Measurements from ENCODE around the gene MFN2.

MFN2 gene

DNA sequence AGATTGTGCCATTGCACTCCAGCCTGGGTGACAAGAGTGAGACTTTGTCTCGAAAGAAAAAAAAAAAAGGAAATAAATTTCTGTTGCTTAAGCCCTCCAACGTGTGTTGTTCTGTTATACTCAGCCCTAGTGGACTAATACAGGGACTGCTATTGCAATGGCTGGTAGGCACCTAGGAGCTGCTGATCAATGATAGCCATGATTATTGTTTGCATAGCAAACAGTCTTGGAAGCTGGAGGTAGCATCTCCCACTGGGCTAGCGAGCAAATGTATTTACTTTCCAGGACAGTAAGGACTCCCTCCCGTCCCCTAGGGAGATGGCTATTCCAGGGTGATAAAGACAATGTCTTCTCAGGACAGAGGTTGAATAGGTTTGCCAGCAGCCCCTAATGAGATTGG is 69.4 kb downstream of the MFN2 start:
- DNase-seq (ENCODE audit: low spot score) = no peak

DNA sequence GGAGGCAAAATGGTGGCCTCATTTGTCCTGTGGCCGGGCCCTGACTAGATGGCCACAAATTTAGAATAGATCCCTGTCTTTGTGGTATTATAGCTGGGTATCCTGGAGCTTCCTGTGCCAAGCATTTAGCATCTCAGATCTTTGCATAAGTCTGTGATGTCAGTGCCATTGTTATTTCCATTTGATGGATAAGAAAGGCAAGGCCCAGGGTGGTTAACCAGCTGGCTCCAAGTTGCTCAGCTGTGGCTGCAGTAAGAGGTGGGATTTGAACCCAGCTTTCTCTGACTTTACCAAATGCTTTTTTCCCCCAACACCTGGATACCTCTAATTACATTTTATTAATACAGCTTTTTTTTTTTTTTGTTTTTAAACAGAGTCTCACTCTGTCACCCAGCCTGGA is 71.1 kb downstream of the MFN2 start:
- no peak for DNase-seq (ENCODE audit: low spot score)

DNA sequence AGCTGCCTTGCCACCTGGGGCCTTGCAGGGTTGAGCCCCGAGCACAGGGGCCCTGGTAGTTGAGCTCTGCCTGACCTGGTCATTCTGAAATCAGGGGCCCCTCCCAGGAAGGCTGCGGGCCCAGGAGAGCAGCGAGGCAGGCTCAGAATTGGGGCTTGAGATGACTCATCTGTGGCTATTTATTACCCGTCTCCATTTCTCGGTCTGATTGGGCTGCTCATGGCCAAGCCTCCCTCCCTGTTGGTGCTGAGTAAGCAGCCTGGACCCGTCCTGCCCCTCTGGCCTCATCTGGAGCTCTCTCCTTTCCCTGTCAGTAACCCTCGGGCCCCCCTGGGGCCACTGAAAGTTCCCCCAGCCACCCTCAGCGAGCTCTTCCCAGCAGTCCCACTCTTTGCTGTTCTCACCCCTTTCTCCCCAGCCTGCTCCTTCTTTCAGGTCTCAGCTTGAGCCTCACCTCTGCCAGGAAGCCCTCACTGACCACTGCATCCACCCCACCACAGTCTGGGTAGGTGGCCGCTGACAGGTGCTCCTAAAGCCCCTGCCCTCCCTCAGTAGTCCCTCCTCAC is 71.8 kb downstream of the MFN2 start:
- no peak for DNase-seq (ENCODE audit: low spot score)

DNA sequence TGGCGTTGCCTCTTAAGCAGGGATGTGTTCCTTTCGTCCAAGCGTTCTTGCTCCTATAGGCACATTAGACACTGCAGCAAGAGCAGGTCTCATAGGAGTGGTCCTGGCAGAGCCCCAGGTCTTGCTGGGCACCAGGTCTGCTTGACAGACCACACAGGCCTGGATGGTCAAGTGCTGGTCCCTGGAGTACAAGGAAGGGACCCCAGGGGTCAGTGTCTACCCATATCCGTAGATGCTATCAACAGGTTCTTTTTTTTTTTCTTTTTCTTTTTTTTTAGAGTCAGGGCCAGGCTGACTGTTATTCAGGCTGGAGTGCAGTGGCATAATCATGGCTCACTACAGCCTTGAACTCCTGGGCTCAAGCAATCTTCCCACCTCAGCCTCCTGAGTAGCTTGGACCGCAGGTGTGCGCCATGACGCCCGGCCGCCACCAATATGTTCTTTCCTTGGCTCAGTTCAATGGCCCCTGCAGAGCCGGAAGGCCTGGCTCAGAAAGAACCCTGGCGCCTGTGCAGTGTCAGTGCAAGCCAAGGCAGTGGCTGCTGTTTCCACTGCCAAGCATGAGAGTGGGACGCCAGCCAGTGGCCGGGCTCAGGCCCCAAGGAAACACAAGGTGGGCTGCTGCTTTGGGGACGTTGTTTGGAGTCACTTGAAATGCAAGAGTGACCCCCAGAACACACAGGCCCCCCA is 72.9 kb downstream of the MFN2 start:
- no peak for DNase-seq (ENCODE audit: low spot score)

DNA sequence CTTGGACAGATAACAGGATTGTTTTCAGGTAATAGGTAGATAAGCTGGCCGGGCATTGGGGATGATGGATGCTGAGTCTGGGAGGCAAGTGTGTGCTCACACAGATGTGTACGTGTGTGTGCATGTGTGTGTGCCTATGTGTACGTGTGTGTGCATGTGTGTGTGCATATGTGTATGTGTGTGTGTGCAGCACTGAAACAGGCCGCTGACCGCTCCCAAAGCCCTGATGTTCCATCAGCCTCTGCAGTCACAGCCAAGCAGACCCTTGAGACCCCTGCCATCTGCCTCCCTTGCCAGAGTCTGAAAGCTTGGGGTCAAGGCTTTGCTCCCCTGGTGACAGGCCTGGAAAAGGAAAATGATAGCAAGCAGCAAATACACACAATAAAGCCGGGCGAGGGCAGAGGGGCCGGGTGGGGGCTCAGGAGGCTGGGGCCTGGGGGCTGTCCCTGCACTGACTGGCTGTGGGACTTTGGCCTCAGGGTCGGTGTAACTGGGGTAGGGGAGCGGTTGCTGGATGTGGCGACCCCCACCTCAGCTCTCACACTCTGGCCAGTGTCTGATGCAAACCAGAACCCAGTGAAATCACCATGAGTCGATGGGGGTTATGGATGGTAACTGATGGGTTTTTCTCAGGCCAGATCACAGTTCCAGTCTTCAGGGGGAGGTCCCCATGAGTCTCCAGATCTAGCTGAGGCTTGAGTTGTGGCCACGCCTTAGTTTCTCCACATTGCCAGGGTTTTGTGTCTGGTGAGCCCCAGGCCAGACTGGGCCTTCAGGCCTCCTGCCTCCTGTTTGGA is 73.7 kb downstream of the MFN2 start:
- DNase-seq (ENCODE audit: low spot score) = no peak

DNA sequence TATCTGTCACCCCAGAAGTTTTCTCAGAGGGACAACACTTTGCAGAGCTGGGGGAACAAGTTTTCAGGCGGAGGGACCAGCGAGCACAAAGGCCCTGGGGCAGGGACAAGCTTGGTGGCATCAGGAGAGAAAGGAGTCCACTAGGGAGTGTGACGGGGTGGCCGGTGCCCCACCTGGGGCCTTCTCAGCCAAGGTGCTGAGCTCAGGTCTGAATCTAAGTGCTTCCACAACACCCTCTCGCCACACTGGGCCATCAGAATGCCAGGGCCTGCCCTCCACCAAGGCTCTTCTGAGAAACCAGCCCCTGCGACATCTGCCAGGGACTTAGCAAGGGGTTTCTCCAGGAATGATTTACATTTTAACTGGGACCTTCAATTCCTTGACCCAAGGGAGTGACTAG is 75.0 kb downstream of the MFN2 start:
- no peak for DNase-seq (ENCODE audit: low spot score)

DNA sequence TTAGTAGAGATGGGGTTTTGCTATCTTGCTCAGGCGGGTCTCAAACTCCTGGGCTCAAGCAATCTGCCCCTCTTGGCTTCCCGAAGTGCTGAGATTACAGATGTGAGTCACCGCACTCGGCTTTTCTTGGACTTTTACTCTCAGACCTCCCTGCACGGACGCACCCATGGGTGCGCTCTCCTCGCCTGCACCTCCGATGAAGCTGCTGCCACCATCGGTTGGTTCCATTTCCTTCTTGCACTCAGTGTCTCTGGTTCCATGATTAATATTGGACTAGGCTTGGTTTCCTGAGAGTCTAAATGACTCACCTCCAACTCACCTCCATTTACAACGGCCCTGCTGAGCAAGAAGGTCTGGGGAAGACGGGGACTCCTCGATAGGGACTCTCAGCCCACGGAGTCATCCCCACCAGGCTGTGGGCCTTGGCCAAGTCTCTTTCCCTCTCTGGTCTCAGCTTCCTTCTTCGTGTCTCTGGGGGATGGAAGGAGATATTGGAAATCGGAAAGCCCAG is 76.1 kb downstream of the MFN2 start:
- no peak for DNase-seq (ENCODE audit: low spot score)

DNA sequence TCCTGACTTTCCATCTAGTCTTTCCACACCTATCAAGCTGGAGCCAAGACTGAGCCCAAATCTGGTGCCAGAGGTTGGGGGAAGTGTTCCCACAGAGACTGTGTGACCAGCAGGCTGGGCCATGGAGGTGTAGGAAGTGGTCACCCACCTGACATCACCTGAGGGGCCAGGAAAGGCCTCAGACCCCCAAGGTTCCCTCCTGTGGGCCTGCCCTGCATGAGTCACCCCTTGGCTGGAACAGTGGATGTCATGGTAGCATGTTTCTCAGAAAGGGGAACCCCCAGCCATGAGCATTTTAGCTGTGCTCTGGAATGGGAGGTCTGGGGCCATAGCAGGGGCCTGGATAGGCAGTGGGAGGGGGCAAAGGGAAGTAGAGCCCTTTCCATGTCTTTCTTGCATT is 77.1 kb downstream of the MFN2 start:
- DNase-seq (ENCODE audit: low spot score) = no peak

DNA sequence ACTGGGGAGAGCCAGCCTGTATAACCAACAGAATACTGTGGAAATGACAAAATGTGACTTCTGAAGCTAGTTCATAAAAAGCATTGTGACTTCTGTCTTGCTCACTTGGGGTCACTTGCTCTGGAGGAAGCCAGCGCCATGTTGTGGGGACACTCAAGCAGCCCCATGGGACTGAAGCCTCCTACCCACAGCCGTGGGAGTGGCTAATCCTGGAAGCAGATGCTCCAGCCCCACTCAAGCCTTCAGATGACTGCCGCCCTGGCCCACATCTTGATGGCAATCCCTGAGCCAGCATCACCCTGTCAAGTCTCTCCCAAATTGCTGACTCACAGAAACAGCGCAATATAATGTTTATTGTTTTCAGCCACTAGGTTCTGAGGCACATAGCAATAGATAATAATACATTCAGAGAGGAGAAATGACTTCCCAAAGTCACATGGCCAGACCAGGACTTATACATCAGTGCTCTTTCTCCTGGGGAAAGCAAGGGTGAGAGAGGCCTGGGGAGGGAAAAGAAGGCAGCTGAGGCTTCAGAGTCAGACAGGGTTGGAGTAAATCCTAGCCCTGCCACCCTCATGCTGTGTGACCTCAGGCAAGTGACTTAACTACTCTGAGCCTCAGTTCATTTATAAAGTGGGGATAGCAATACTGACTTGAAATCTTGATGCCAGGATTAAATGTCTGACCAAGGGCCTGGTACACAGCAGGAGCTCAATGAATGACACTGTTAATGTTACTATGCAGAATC is 77.9 kb downstream of the MFN2 start:
- no peak for DNase-seq (ENCODE audit: low spot score)

DNA sequence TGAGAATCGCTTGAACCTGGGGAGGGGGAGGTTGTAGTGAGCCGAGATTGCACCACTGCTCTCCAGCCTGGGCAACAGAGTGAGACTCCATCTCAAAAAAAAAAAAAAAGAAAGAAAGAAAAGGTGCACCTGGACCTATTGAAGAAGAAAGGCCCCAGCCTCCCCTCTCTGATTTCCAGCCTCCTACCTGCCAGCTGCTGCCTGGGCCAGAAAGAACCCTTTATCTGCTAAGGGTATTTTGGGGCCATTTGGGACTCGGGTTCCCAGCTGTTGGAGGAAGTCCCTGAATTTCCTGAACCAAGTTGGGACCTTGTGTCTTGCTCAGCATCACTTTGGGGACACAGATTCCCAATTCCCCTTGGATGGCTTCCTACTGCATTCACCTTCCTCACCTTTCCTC is 79.0 kb downstream of the MFN2 start:
- DNase-seq (ENCODE audit: low spot score) = no peak

DNA sequence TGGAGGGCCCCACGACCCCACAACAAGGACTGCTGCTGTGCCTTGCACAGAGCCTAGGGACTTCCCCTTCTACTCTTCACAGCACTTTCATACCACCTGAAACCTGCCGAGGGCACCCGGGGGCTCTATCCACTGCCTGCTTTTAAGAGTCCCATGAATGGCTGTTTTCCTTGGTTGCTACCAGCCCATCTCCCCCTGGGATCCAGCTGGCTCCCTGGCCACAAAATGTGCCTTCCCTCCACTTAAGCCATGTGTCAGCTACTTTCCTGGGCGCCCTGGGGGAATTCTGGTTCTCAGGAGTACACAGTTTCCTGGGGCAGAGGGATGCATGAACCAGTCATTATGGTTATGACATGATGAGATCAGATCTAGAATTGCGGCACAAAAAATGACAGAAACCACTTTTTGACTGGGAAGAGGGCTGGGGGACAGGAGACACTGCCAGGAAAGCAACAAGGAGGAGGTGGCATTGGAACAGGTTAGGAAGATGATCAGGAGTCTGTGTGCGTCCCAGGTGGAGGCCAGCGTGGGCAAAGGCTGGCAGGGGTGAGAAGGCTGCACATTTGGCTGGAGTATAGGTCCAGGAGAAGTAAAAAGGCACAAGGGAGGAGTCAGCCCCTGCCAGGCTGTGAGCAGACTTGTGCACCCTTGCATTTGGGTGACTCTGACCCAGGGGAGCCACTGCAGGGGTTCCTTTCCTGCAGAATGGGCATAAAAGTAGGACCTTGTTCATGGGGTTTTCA is 79.6 kb downstream of the MFN2 start:
- DNase-seq (ENCODE audit: low spot score) = no peak

DNA sequence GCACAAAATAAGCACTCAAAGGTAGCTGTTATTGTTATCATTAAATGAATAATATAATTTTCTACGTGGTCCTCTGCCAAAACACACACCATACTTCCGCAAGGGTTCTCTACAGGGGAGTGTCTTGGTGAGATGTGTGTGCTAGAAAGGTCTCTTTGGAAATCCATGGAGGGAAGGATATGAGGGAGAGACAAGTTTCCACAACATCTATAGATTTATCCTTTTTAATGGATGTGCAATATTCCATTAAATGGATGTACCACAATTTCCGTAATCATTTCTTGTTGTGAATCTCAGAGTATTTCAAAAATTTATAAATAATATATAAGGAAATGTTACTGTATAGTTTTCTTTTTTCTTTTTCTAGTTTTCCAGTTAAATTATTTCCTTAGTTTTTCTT is 80.3 kb downstream of the MFN2 start:
- DNase-seq (ENCODE audit: low spot score) = no peak

Measured in left forelimb (tissue), 1 donor.